K562 (cell line): ENCODE measurements around the gene GPRC6A. TPM values are rescaled to one million over a fixed set of nuclear protein-coding genes. Genes with fewer than 3 reads are reported as not detected.

ENCODE experiments used
- ATAC-seq: fragments of 200-7000 bp; cut with Tn5 transposase; 3 replicates; pipeline ENCODE4 v1.9.1; 2020; ENCODE audit warnings: moderate library complexity
- BruUV-seq: library from RNA; stranded (reverse); fragments of 400-500 nt; replicated peaks from 2 replicates; lab custom pipeline; 2021; lab: Mats Ljungman, UMichigan
- CTCF ChIA-PET: fragments of 300-600 bp; formaldehyde crosslinking; extraction: SDS; loops from one replicate; lab custom pipeline; 2021; ENCODE audit warnings: low intra/inter-chr PET ratio; lab: Yijun Ruan, JAX
- POLR2A ChIA-PET: fragments of 300-600, 350-650 bp; sonication (Branson Sonifier 250); formaldehyde crosslinking; extraction: SDS; loops from one replicate; lab custom pipeline; 2021; ENCODE audit warnings: antibody characterized with exemption, inconsistent platforms; lab: Yijun Ruan, JAX
- DNase-seq, 4 experiments: peaks; one replicate each; pipeline versions ENCODE4 v3.0.0 to v3.0.0-alpha.2; 2011 to 2018; ENCODE audit warnings: low spot score in 3 of 4, mixed read lengths in 3 of 4; ENCODE audit errors: extremely low read depth in 1 of 4
- FAIRE-seq: peaks from 2 replicates; lab custom pipeline; 2011; peaks lifted over from hg19 to GRCh38; lab: Jason Lieb, UNC
- H2AFZ ChIP-seq: 2 replicates; pipeline ENCODE4 v1.6.0; 2011; ENCODE audit warnings: low read depth, low read length, control low read depth, inconsistent platforms
- H3K27ac ChIP-seq: fragments of 200-600 bp; 3 replicates; pipeline ENCODE4 v1.8.0; 2011; ENCODE audit warnings: low read depth, mild to moderate bottlenecking, control low read depth, inconsistent platforms, low read length, moderate library complexity, mixed read lengths; ENCODE audit errors: extremely low read depth
- H3K27me3 ChIP-seq, 2 experiments: fragments of 300-600 bp in 1 of 2; 2 replicates in 1 of 2; 3 replicates in 1 of 2; pipeline versions ENCODE4 v1.6.0 to v1.8.0; 2011; ENCODE audit warnings: inconsistent platforms in 2 of 2, low read length in 2 of 2, mild to moderate bottlenecking in 1 of 2, mixed read lengths in 1 of 2, moderate library complexity in 1 of 2; ENCODE audit not compliant: control insufficient read depth in 2 of 2, insufficient read depth in 2 of 2
- H3K36me3 ChIP-seq: fragments of 300-600 bp; 3 replicates; pipeline ENCODE4 v1.8.0; 2011; ENCODE audit warnings: mild to moderate bottlenecking, low read length, inconsistent platforms; ENCODE audit not compliant: control insufficient read depth, insufficient read depth
- H3K4me1 ChIP-seq, 2 experiments: fragments of 200-600 bp in 1 of 2; replicated peaks in 1 of 2; 2 replicates in 1 of 2; 3 replicates in 1 of 2; pipeline versions ENCODE4 v1.5.1 to v1.8.0; 2011; ENCODE audit warnings: inconsistent platforms in 2 of 2, low read length in 2 of 2, mild to moderate bottlenecking in 1 of 2, mixed read lengths in 1 of 2, moderate library complexity in 1 of 2; ENCODE audit not compliant: control insufficient read depth in 2 of 2, insufficient read depth in 2 of 2
- H3K4me2 ChIP-seq: 2 replicates; pipeline ENCODE4 v1.6.1; 2011; ENCODE audit warnings: low read length, control low read depth, inconsistent platforms, mixed read lengths; ENCODE audit not compliant: insufficient read depth
- H3K4me3 ChIP-seq: fragments of 200-600 bp; sonication (generic), shearing (Covaris generic); 2 replicates; pipeline ENCODE4 v1.5.1; 2016; ENCODE audit warnings: control low read depth, inconsistent platforms
- H3K79me2 ChIP-seq: fragments of 200-600 bp; 3 replicates; pipeline ENCODE4 v1.8.0; 2011; ENCODE audit warnings: low read length, inconsistent platforms; ENCODE audit not compliant: control insufficient read depth, insufficient read depth
- H3K9ac ChIP-seq, 2 experiments: 2 replicates each; pipeline versions ENCODE4 v1.6.0 to v1.6.1; 2011; ENCODE audit warnings: low read depth in 2 of 2, low read length in 2 of 2, control low read depth in 1 of 2, inconsistent platforms in 1 of 2, mild to moderate bottlenecking in 1 of 2, mixed read lengths in 1 of 2; ENCODE audit not compliant: insufficient read depth in 1 of 2
- H3K9me1 ChIP-seq: one replicate; pipeline ENCODE4 v1.6.0; 2011; ENCODE audit warnings: inconsistent platforms, mild to moderate bottlenecking, low read length, moderate library complexity; ENCODE audit not compliant: control insufficient read depth, insufficient read depth
- H3K9me3 ChIP-seq: replicated peaks from 2 replicates; pipeline ENCODE4 v1.5.1; 2011; ENCODE audit warnings: low read depth, low read length, inconsistent platforms; ENCODE audit not compliant: control insufficient read depth, insufficient read depth
- H4K20me1 ChIP-seq: replicated peaks from 2 replicates; pipeline ENCODE4 v1.6.1; 2011; ENCODE audit warnings: low read length, inconsistent platforms, mixed read lengths; ENCODE audit not compliant: control insufficient read depth, insufficient read depth
- BACH1 ChIP-seq: fragments of 200-800 bp; sonication (Bioruptor generic); IDR thresholded peaks from 2 replicates; pipeline ENCODE4 v1.6.1; 2016; ENCODE audit warnings: missing genetic modification characterization, missing compliant biosample characterization
- C11orf30 ChIP-seq: fragments of 450-650 bp; IDR thresholded peaks from 2 replicates; pipeline ENCODE4 v1.6.1; 2016; ENCODE audit warnings: low read depth, mild to moderate bottlenecking
- MAFF ChIP-seq: IDR thresholded peaks from 2 replicates; pipeline ENCODE4 v1.6.1; 2012; ENCODE audit warnings: low read length, improper control_type of control experiment
- MAFK ChIP-seq: IDR thresholded peaks from 2 replicates; pipeline ENCODE4 v1.6.1; 2011; ENCODE audit warnings: low read length, improper control_type of control experiment
- NCOA6 ChIP-seq: fragments of 450-650 bp; IDR thresholded peaks from 2 replicates; pipeline ENCODE4 v1.6.1; 2017; ENCODE audit warnings: mild to moderate bottlenecking
- NFE2 ChIP-seq: IDR thresholded peaks from 2 replicates; pipeline ENCODE4 v1.6.1; 2014; ENCODE audit warnings: antibody characterized with exemption, low read depth
- NFE2L1 ChIP-seq: fragments of 450-650 bp; IDR thresholded peaks from 2 replicates; pipeline ENCODE4 v1.6.1; 2016; ENCODE audit warnings: missing genetic modification characterization, low read depth, mild to moderate bottlenecking, missing compliant biosample characterization, moderate library complexity, borderline replicate concordance
- PBX2 ChIP-seq, 2 experiments: IDR thresholded peaks in 1 of 2; conservative IDR thresholded peaks in 1 of 2; 2 replicates each; pipeline ENCODE4 v1.6.1; 2016; ENCODE audit warnings: low read depth in 2 of 2, mild to moderate bottlenecking in 1 of 2, missing compliant biosample characterization in 1 of 2, missing genetic modification characterization in 1 of 2, moderate library complexity in 1 of 2
- PHF21A ChIP-seq: fragments of 450-650 bp; IDR thresholded peaks from 2 replicates; pipeline ENCODE4 v1.6.1; 2017; ENCODE audit warnings: low read depth, borderline replicate concordance
- POLR3A ChIP-seq: IDR thresholded peaks from 2 replicates; pipeline ENCODE4 v1.6.1; 2011; ENCODE audit warnings: borderline replicate concordance, mild to moderate bottlenecking, moderate library complexity; ENCODE audit not compliant: insufficient read length, insufficient read depth; ENCODE audit errors: extremely low read depth
- PRMT5 ChIP-seq: sonication (generic); formaldehyde crosslinking; IDR thresholded peaks from 2 replicates; pipeline ENCODE4 v1.5.0; 2020; ENCODE audit warnings: missing genetic modification reagents
- TEAD2 ChIP-seq: fragments of 450-650 bp; IDR thresholded peaks from 2 replicates; pipeline ENCODE4 v1.6.1; 2016; ENCODE audit warnings: missing genetic modification characterization, control low read depth, missing compliant biosample characterization
- UBTF ChIP-seq, 2 experiments: IDR thresholded peaks; 2 replicates each; pipeline ENCODE4 v1.6.1; 2012; ENCODE audit warnings: improper control_type of control experiment in 2 of 2, low read depth in 2 of 2, low read length in 2 of 2, borderline replicate concordance in 1 of 2
- ZNF316 ChIP-seq: fragments of 450-650 bp; IDR thresholded peaks from 2 replicates; pipeline ENCODE4 v1.6.1; 2016
- ZNF639 ChIP-seq, 2 experiments: fragments of 200-800 bp in 1 of 2; sonication (Bioruptor generic) in 1 of 2; sonication (generic) in 1 of 2; formaldehyde crosslinking in 1 of 2; IDR thresholded peaks in 1 of 2; conservative IDR thresholded peaks in 1 of 2; 2 replicates each; pipeline versions ENCODE4 v1.5.0 to v1.6.1; 2016 to 2020; ENCODE audit warnings: missing compliant biosample characterization in 1 of 2, missing genetic modification characterization in 1 of 2, missing genetic modification reagents in 1 of 2
- ZSCAN32 ChIP-seq: fragments of 450-650 bp; formaldehyde crosslinking; IDR thresholded peaks from 2 replicates; pipeline ENCODE4 v1.4.0; 2020; ENCODE audit warnings: mild to moderate bottlenecking, moderate library complexity
- WGBS: fragments of 100-300 bp; shearing (Covaris generic); methylation state at CpG from one replicate; pipeline ENCODE4 v1.1.6; 2016; ENCODE audit warnings: low coverage, mixed read lengths; ENCODE audit not compliant: insufficient coverage; ENCODE audit errors: missing lambda C conversion rate; 5-methylcytosine and 5-hydroxymethylcytosine counted together
- in situ Hi-C: fragments of 300-500 bp; cut with MboI; formaldehyde crosslinking; loops from 4 replicates; pipeline ENCODE4 v1.15.0; 2018; ENCODE audit warnings: inconsistent platforms, mixed read lengths
- intact Hi-C: fragments of 100-400 bp; cut with micrococcal nuclease; formaldehyde crosslinking; loops from 2 replicates; pipeline ENCODE4 v1.14.2; 2022
- polyA plus RNA-seq, 8 experiments: library from polyadenylated mRNA; depleted of rRNA in 4 of 8; stranded (reverse) in 5 of 8; unstranded in 3 of 8; fragments of >200 nt; fragmentation: Nextera tagmentation in 2 of 8; fragmentation: Illumina TruSeq in 1 of 8; extraction: Ambion mirVana in 2 of 8; extraction: Trizol in 1 of 8; gene quantifications; 2 replicates each; pipeline versions ENCODE4 v1.2.1 to v1.2.3, GENCODE V29; 2011 to 2014; ENCODE audit warnings: inconsistent platforms in 1 of 8, missing spikeins in 1 of 8
- total RNA-seq, 7 experiments: library from RNA; depleted of rRNA in 6 of 7; stranded (reverse); fragments of >200 nt in 6 of 7; fragmentation: Illumina TruSeq in 2 of 7; extraction: Trizol in 2 of 7; gene quantifications; 2 replicates each; pipeline versions ENCODE4 v1.2.1 to v1.2.3, GENCODE V29; 2011 to 2021; ENCODE audit warnings: low replicate concordance in 1 of 7

GPRC6A gene
- total and polyA plus RNA-seq, 9 of the 15 experiments (the other 6 are each of a cell fraction or from before 2014, with no cell fraction given): 0.03 TPM; not detected in 7

DNA sequence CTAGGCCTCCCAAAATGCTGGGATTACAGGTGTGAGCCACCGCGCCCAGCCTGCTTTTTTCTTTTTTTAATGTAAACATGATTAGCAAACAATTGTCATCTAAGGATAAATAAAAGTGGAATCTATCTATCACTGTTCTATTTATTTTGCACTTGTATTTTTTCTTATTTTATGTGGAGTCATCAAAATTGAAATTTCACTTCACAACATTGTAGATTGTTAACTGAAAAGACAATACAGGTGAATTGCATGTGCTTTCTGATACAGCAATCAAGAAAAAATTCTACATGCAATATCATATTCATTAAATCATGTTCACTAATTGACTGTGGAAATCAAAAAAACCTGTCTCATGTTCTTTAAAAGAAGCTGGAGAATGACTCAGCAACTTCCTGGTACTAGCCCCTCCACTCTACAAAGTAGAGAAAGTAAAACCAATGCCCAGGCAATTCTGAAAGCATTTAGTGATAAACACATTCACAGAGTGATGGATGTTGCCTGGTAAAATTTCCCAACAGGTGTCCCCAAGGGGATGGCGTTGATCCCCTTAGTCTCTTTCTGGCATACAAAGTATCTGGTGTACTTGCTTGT lies 37.5 kb upstream of the GPRC6A start:
- WGBS: 6% methylated on average over 3 of the region's 3 CpGs
- no peak for FAIRE-seq
- Histone ChIP-seq H4K20me1 (no peaks in the 10 kb centered on the region), H3K4me3 (no peak overlapping the region), H3K4me1 (no peaks in the 10 kb centered on the region), H3K4me2 (no peak overlapping the region), H2AFZ (0 out of 2 replicates have a peak overlapping the region, but pooled peaks have one; percentile 43), H3K9me1 (no peaks in the 10 kb centered on the region), H3K9ac (no peak overlapping the region), H3K79me2 (no peaks in the 10 kb centered on the region), H3K36me3 (no peaks in the 10 kb centered on the region), H3K27ac (no peak overlapping the region), H3K9me3 (no peaks in the 10 kb centered on the region), H3K27me3 (no peaks in the 10 kb centered on the region)
- BruUV-seq: no TSS peak
- CTCF ChIA-PET: no interaction called here
- no peak for ATAC-seq
- DNase-seq: peak in 1 of 4 experiments; percentile 16
- in situ Hi-C loops (no loop called here), intact Hi-C loops (no loop called here)
- POLR2A ChIA-PET: no interaction called here
- TF ChIP-seq UBTF (IDR thresholded peaks at IDR 0.05; ENCODE audit: borderline replicate concordance in 1 of 2, low read depth in 2 of 2, low read length in 2 of 2) (no peak), NCOA6 (no peak), ZSCAN32 (CRISPR knock-in tag) (no peak), TEAD2 (tag) (no peak), PHF21A (no peak), NFE2 (peak; percentile 88), PBX2 (CRISPR knock-in tag; IDR thresholded peaks at IDR 0.05; ENCODE audit: low read depth) (no peak), PBX2 (tag; conservative IDR thresholded peaks at IDR 0.05; ENCODE audit: low read depth) (no peak), POLR3A (no peak), MAFF (peak; percentile 70), NFE2L1 (tag) (peak; percentile 81), C11orf30 (peak; percentile 80), BACH1 (tag) (peak; percentile 77), ZNF639 (CRISPR knock-in tag; conservative IDR thresholded peaks at IDR 0.05 in 1 of 2, IDR thresholded peaks at IDR 0.05 in 1 of 2) (no peak), MAFK (peak; percentile 72; the same call in 1 of the 2 replicates), ZNF316 (peak; percentile 92), PRMT5 (CRISPR knock-in tag) (no peak)
